Measurements from ENCODE around the gene INCENP.

DNA sequence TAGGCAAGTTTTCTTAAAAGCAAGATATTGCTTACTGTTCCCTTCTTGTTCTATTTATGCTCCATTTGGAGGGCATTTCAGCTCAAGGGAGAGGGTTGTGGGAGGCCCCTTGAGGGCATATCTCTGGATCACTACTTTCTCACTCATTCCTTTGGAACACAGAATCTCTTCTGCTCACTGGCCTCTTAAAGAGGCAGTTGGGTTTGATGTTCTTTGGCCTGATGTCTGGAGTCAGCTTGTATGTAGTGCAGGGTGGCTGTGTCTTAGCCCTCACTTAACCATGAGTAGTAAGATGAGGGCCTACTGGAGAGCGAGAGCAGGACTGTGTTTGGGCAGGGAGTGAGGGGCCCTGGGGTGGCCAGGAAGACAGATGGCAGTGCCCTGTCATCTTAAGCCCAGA, 3.6 kb downstream of the INCENP start:
- TF ChIP-seq CTCF (IDR thresholded peaks at IDR 0.05): no peak
- TF ChIP-seq POLR2A (IDR thresholded peaks at IDR 0.05): no peak

Measured in Peyer's patch (tissue), 4 donors.